Activated CD8-positive, alpha-beta memory T cell treated with anti-CD3 and anti-CD28 coated beads for 1 hour (primary cell): ENCODE data around the gene AFTPH.

Experiments
- DNase-seq, 2 donors: peaks; one replicate each; pipeline ENCODE4 v3.0.0-alpha.2; 2020; ENCODE audit warnings: low read depth in 1 of 2; ENCODE audit errors: extremely low read depth in 1 of 2

AFTPH gene

DNA sequence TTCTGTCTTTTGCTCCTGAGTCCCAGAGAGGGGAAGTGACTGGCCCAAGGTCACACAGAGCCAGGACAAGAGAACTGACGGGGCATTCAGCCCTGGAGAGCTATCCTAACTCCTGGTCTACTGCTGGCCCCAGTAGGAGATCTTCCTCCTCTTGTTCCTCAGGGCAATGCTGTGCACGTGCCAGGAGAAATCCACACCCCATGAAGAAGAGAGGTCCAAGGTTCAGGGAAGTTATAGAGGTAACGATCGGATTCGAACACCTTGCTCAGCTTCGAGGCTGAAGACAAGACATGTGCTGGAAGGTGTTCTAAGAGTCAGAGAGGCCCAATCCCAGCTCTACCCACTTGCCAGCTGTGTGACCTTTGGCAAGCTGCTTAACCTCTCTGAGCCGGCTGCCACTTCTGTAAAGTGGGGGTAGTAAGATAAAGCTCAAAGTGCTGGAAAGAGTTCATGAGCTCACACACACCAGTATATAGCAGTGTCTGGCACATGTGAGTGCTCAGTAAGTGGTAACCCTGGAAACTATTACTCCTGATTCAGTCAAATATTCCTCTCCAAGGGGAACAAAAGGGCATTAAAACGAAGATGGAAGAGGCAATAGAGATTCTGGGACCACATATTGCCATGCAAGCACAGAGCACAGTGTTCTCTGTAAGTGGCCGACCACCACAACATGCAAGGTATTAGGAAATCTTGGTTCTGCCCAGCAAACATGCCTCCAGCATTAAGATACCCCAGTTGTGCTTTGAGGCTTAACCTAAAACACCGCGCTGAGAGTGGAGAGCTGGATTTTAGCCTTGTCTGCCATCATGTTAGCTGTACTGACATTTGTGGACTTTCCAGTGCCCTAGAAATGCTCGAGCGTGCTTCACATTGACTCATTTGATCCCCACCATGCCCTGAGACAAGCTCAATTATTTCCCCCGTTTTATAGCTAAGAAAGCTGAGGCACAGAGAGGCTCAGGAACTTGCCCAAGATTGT lies 104.0 kb downstream of the AFTPH start:
- no peak for DNase-seq

DNA sequence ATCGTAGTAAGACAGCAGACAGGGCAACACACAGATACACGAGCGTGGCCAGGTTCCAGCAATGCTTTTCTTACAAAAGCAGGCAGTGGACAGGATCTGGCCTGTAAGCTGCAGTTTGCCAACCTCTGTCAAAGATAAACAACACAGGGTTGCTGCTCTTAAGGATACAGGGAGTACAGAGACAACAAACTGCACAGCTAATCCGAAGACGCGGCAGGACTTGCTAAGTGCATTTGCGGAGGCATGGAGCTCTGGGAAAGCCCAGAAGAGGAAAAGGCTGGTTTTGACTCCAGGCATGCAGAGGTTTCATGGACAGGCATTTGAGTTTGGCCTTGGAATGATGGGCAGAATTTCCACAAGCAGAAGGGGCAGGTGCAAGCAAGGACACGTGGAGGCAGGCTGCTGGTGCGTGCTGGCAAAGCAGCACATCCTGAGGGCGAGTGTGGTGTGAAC lies 105.2 kb downstream of the AFTPH start:
- no peak for DNase-seq

DNA sequence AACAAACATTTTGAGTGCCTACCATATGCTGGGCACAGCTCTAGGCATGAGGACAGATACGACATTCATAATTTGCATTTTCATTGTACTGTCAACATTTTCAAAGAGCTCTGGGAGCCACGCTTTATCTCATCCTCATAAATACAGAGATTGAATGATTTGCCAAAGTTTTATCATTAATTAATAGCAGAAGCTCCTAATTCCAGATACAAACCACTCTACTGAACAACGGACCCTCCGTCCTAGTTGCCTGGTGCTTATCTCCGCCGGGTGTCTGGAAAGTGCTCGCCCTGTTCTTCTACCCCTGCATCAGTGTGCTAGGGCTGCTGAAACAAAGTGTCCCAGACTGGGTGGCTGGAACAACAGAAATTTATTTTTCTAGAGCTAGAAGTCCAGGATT lies 105.7 kb downstream of the AFTPH start:
- no peak for DNase-seq

DNA sequence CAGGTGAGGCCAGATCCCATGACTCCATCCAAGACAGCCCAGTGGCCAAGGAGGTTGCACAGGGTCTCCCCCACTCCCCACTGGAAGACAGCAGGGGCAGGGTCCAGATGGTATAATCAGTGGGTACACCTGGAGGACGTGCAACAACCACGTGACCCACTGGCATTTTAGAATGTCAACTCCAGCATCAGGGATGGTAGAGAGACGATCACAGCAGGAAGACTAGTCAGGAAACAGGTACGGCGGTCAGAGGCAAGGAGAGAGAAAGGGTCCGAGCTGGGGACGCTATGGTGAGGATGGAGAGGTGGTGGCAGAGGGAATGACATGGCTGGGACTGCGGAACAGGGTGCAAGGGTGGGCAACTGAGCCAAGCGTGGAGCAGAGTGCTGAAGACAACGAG lies 106.6 kb downstream of the AFTPH start:
- DNase-seq: no peak

DNA sequence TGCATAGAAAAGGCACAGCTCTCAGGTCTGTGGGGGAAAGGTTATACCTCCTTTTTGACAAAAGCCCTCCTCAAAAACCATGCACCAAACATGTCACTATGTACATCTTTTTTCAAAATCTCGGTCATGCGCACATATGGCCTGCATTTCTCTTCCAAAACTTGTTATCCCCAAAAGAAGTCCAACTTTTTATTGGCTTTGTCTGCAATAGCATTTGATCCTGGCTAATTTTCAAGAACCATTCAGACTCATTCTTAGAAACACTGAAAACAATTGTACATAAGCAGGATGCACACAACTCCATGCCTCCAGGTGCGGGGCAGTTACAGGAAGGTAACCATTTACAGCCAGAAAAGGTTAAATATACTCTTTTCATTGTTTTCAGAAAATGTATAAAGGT lies 107.6 kb downstream of the AFTPH start:
- no peak for DNase-seq

DNA sequence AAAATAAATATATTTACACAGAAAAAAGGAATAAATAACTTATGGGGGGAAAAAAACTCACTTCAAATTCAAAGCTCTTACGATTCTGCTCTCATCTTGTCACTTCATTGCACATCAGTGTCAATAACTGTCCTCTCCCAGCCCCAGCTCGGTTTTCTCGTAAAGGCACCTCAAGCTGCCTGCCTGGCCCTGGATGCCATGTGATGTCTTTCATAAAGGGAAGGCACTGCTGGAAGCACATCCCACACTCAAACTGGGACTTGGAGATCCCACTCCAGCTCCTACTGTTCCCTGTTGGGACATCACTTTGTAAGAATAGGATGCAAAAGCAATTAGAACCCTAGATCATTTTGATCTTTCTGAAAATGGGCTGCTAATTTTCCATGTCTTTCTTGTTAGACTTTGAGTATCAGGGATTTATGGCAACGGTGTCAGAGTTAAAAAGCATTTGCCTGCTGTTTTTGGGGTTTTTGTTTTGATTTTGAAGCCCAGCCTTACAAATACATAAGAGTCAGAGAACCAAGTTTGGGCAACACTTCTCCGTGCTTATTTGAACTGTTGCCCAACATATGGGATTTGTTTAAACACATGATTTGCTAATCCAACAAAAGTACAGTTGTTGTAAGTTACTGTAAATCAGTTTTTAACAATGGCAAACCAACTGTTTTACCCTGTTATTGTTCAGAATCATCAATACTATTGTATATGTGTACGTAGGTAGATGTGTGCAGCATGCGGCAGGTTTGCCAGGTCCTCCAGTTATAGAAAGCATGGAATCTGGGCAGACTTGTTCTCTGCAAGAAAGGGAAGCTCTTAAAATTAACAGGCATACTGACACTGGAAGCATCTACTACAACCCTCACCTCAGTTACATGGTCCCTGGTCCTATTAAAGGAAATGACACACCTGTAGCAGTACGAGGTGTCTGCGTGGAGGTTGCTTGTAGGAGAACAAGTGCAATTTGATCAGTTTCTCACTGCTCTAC lies 109.0 kb downstream of the AFTPH start:
- no peak for DNase-seq

DNA sequence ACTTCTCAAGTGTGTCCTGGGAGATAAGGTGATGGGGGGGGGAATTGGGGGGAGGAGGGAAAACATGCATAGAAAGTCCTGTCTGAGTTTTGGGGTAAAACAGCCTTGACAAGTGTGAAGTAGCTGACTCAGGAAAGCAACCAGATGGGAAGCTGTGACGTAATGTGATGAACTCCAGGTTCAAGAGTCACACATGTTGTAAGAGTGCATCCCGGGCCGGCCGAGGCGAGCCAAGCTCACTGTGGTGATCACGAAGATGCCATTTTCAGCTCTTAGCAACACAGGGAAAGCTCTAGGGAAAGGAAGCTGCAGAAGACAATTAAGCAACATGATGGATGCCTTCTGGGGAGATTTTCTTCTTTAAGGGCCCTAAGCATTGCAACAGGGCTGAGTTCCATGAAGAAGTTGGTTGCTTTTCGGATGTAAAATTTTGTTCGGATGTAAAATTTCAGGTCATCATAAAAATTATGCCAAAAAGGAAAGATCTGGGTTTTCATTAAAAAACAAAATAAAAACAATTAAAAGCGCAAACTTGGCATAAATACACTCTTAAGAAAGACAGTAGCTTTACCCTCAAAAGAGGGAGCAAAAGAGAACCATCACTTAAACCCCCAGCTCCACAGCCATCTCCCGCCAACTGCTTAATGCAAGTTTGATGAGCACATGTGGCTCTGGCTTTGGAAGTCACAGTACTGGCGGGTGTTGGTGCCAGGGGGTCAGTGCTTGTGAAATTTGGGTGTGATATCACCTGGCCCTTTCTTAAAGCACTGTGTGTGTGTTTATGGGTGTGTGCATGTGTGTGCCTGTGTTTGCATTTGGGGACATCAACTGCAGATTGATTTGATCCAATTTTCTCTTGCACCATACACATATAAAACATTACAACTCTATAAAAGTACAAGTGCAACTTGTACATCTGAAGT lies 110.5 kb downstream of the AFTPH start:
- DNase-seq: no peak

DNA sequence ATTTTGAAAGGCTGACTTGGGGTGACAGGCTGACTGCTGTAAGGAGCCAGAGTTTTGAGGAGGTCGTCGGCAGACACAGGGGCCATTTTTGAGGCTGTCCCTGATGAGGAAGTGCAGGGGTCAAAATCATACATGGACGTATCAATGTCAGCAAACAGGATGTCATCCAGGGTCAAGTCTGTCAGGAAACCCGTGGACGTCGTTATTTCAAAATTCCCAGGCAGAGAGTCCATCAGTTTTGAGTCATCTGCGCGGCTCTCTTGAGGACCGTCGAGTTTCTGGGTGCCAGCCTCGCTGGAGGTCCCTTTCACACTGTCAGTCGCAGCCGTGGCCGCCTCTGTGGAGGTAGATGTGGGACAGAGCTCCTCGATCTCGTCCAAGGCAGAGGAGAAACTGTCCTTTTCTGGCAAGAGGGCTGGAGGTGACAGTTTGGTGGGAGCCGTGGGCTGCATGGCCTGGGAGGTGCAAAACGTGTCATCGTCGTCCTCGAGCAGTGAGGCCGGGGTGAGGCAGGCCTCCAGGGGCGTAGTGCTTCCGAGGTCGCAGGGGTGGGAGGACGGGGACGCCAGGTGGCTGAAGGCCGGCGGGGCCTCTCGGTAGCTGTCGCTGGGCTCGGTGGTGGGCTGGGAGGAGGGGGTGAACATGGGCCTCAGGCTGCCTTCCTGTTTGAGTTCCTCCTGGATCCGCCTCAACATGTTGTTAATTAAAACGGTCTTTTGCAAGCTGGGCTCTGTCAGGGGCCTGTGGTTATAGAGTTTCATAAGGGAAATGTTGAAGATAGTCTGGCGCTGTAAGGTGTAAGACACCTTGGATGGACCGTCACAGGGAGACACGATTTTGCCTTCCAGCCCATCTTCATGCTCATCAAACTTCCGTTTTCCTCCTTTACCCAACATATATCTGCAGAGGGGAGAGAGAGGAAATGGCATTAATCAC lies 112.1 kb downstream of the AFTPH start:
- no peak for DNase-seq

DNA sequence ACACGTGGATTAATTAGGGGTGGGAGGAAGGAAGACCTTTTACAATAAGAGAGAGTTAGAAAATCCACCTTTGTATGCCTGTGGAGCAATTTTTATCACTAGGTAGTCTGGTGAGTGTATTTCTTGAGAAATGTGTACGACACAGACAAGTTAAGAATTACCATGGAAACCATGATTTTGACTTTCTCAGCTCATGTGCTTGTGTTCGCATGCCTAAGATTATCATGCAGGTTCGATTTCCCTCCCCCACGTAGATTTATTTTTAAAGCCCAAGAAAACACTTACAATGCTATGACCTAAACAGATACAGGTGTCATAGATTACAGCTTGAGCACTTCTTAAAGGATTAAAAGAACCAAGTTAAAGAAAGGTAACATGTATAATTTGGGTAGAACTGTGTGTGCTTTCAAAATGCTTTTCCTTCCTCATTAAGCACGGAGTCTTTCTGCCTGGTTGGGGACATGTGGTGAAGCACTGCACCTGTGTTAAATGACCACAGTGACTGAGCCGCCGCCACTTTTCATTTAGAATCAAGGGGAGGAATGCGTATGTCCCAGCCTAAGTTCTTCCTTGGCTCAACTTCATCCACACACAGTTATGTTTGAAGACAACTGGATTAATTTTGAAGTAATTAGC lies 113.0 kb downstream of the AFTPH start:
- DNase-seq: no peak

DNA sequence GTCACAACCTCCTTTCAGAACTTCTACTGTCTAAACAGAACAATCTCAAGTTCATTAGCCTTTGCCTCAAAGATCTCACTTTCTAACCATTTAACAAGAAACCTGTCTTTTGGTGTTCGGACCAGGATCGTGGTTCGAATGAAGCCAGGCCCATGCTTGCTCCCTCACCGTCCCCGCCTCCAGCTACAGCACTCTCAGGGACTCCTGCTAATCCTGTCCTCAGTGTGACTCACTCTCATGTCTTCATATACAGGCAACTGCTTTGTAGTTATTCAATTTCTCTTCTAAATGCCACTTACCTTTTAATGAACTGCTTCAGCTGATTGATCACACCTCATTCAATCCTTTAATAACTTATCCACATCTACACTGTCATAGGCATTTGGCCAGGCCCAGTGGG lies 113.8 kb downstream of the AFTPH start:
- no peak for DNase-seq

DNA sequence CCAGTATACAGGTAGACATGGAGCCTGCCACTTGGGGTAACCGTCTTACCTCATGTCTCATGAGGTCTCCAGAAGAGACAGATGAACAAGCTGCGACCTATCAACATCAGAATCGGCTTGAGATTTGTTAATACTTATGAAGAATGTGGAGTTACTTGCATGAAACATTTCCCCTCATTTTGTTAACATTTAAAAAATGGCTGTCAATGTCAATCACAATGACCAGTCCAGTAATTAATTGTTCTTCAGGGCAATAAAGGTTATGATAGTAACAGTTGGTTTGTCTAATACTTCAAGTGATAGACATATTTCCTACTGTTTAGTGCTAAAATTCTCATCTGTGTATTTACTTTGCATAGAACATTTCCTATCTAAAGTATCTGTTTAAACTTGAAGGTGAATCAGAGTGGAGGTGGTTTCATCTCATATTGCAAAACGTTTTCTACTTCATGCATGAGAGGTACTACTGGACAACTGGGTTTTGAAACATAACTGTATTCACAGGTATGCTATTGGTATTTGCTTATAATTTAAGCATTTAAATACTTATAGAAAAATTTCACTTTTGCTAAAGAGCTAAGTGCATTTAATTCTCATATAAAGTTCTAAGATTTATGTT lies 114.5 kb downstream of the AFTPH start:
- no peak for DNase-seq

DNA sequence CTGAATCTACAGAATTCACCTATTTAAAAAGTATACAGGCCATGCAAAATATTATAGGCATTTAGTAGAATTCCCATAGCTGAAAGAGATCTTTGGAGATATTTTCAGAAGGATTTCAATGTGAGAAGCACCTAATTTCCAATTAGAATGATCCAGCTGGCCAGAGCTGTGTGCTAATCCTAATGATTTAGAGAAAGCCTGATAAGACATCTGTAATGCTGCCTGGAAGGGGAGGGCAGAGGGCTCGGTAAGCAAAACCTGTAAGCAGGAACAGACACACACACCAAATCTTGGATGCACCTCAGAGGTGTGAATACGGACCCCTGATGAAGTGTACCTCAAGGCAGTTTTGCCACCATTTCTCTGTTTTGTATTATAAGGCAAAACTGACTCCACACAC lies 115.6 kb downstream of the AFTPH start:
- no peak for DNase-seq

DNA sequence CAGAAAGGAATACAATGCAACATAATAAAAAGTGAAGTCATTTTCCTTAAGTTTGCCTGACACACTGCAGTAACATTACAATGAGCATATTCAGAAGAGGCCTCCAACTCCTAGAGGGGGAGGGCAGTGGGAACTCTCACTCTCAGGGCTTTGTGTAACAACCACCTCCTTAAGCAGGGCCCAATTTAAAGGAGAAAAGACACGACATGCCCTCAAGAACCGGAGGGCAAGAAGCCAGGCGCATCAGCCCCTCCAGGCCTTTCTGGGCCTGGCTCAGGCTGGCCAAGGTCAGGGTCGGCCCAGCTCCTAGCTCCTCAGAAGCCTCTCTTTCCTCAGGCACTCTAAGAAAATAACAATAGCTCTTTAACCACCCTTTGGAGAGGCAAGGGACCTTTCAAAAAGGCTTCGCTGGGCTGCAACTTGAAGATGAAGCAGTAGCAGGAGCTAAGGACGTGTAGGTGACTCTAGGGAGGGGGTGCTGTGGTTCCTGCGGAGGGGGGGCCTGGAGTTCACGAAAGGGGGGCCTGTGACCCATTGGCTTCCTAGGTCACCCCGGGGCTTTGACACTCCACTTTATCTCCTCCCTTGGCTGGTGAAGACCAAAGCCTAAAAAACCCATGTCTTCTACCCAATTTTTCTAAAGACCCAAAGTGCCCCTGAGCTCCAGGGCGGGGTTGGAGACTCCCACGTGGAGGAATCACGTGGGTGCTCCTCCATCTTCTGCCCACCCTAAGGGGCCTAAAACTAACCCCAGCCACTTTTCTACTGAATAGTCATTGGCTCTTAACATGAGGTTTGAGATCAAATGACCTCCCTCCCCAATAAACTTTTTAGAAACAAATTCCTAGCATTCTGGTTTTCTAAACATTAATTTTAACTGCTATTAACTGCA lies 116.3 kb downstream of the AFTPH start:
- DNase-seq: no peak

DNA sequence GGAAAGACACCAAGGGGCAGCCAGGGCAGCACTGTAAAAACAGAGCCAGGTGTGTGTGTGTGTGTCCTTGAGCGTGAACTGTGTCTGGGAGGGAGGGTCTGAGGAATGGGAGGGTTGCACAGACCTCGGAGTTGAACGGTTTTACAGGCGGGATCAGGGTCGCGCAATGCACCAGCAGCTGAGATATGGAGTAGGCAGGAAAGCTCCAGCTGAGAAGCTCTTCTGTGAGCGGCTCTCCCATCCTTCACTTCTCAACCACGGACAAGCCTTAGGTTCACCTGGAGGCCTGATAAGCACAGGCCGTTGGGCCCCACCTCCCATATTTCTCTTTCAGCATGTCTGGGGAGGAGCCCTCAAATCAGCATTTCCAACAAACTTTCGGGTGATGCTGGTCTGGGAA lies 117.5 kb downstream of the AFTPH start:
- DNase-seq: no peak
